Right forelimb (tissue), 1 donor: ENCODE data around the gene LZTS3.
A peak's percentile ranks its signal among the peaks of the same experiment; 100 is the strongest.
"Not testable (repeated sequence)": the region's sequence is repeated elsewhere in the genome, so short reads cannot be mapped to it uniquely, and the experiment has no call there.

Experiments used
- DNase-seq: peaks from one replicate; pipeline ENCODE4 v3.0.0-alpha.2; 2018

Gene LZTS3

GRCh38 chr20:3192226-3193015, 19.1 kb upstream of the LZTS3 start:
- no peak for DNase-seq

GRCh38 chr20:3190681-3191111, 17.3 kb upstream of the LZTS3 start:
- DNase-seq, result no peak

GRCh38 chr20:3189561-3190131, 16.3 kb upstream of the LZTS3 start:
- DNase-seq, result no peak

GRCh38 chr20:3188823-3189413, 15.6 kb upstream of the LZTS3 start:
- no peak for DNase-seq

DNA sequence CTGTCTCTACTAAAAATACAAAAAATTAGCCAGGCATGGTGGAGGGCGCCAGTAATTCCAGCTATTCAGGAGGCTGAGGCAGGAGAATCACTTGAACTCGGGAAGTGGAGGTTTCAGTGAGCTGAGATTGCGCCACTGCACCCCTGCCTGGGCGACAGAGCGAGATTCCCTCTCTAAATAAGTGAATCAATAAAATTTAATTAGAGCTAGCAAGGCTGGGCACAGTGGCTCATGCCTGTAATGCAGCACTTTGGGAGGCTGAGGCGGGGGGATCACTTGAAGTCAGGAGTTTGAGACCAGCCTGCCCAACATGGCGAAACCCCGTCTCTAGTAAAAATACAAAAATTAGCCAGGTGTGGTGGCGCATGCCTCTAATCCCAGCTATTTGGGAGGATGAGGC, 14.5 kb upstream of the LZTS3 start:
- DNase-seq, result not testable (repeated sequence)

DNA sequence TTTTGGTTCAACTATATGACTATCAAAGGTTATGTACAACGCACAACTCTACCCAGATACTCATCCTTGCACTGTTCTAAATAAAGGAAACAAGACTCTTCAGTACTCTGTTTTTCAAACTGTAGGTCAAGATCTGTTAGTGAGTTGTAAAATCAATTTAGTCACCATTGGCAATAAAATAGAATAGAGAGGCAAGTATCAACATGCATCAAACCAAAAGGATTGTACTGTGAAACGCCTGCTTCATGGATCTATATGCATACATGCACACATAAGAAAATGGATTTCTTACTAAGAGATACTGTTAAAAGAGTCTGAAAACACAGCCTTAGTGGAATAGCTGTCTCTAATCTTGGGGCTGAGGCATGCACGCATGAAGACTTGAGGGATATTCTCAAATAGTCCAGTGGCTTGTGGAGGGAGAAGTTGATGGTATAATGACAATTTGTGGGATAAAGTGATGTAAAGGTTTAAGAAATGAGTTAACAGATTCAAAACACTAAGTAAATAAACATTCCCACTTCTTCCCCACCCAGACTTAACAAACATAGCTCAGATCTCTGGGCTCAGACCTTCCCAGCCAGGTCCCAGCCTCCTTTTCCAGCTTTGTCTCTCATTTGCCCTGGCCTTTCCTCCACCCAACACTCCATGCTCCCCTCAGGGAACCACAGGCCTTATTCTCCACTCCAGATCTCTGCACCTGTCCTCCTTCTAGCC, 10.7 kb upstream of the LZTS3 start:
- no peak for DNase-seq

GRCh38 chr20:3182429-3182828, 9.1 kb upstream of the LZTS3 start:
- not testable (repeated sequence) for DNase-seq

- no peak for DNase-seq
Measured at GRCh38 chr20:3181270-3181669, 7.9 kb upstream of the LZTS3 start.

GRCh38 chr20:3180319-3180718, 7.0 kb upstream of the LZTS3 start:
- no peak for DNase-seq

DNA sequence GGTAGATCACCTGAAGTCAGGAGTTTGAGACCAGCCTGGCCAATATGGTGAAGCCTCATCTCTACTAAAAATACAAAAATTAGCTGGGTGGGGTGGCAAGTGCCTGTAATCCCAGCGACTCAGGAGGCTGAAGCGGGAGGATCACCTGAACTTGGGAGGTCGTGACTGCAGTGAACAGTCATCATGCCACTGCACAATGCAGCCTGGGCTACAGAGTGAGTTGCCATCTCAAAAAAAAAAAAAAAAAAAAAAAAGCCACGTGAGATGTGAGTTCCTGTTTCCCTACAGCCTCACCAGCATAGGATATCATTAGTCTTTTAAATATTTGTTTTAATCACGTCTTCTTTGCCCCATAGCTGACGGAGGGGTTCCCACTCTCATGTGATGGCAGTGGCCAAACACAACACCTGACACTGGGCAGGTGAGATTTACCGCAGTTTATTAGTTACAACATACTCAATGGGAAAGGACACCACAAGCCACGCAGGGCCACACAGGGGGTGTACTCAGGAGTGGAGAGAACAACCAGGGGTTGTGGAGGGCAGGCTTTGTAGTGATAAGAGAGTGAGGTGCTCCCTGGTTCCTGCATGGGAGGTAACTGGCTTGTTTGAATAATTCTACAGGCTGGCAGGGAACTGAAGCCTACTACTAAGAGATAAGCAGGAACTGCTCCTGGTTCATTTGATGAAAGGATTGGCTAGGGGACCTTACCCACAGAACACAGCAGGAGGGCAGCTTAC, 4.6 kb upstream of the LZTS3 start:
- DNase-seq, result no peak

- DNase-seq, result no peak
Measured at GRCh38 chr20:3175270-3175669, 1.9 kb upstream of the LZTS3 start.

GRCh38 chr20:3174442-3175261, 1.3 kb upstream of the LZTS3 start:
- DNase-seq, result no peak

DNA sequence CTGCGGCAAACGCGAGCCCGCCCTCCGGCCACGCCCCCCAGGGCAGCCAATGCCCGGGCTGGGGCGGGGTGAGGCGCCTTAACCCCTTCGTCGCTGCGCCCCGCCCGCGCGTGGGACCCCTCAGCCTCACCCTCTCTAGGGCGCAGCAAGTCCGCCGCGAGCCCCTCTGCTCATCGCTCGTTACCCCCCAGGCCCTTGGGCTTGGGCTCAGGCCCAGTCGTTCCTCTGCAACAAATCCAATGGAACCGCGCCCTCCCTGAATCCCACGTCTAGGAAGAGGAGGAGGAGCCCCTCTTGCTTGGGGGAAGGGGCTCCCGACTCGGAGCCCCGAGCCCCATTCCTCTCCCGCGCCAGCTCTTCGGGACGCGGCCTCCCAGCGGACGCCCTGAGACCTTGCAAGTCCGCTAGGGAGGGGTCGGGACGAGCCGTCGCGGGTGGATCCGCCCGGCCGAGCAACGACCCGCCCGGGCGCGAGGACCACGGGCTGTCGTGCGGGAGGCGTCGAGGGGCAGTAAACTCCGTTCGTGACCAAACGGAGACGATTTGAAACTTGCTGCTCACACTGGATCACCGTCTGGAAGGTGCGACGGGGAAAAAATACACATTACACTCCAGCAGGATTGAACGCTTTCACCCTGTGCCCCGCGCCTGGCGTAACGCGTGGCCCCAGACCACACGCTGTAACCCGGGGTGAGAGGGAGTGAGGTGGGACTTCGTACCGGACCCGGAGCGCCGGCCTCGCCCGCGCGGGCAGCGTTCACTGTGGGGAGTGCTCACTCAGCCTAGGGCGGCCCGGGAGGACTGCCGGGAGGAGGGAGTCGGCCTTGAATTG, 477 bp upstream of the LZTS3 start:
- peak; percentile 92 for DNase-seq

DNA sequence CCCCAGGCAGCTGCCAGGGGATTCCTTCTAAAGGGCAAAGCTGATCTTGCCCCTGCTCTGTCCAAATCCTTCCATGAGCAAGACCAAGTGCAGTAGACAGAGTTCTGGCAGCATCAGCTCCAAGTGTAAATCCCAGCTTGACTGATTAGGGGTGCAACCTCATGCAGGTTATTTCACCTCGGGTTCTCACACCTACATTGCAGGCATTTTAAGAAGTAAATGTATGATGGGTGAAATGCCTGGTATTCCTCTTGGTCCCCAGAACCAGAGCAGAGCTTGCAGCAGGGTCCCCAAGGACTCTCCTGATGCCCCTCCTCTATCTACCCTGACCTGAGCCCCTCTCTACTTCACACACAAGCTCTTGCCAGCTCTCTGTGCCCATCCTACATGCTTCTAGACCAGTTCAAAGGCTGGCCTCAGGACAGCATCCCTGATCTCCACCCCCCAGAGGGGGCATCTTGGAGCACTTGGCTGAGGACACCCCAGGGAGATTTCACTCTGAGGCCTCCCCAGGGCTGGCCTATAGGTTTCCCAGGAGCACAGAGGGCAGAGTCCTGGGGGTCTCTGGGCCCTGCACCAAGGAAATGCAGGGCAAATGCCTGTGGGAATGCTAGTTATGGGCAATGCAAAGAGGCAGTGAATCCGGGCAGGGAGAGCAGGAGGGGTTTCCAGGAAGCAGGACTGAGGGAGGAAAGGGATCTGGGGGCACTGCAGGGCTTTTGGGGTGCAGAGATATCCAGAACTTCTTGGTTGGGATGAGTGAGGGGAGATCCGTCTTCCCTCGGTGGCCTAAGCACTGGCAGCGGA, 1.0 kb downstream of the LZTS3 start:
- no peak for DNase-seq

DNA sequence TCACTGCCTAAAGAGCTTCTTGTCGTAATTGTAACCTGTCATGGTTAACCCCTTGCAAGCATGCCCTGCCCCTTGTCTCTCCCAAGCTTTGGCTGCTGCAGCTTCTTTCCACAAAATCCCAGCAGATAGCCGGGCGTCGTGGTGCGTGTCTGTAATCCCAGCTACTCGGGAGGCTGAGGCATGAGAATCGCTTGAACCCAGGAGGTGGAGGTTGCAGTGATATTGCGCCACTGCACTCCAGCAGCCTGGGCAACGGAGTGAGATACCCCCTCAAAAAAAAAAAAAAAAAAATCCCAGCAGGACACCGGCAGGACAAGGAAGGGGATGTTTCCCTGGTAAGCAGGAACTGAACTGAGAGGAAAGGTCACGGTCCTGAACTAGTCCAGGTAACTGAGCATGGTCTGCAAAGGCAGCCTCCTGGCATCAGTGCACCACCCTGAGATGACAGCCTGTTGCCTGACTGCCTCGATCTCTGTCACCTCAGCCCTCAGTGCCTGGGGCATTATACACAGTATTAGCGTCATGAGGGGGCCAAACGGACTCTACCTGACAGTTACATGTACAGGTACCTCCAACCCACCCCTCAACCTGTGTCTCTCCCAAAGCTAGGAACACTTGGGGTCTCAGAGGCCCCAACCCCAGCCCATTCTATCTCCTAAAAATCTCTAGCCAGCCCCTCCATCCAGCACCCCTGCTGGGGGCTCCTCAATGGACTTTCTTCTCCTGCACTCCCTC, 1.8 kb downstream of the LZTS3 start:
- no peak for DNase-seq

DNA sequence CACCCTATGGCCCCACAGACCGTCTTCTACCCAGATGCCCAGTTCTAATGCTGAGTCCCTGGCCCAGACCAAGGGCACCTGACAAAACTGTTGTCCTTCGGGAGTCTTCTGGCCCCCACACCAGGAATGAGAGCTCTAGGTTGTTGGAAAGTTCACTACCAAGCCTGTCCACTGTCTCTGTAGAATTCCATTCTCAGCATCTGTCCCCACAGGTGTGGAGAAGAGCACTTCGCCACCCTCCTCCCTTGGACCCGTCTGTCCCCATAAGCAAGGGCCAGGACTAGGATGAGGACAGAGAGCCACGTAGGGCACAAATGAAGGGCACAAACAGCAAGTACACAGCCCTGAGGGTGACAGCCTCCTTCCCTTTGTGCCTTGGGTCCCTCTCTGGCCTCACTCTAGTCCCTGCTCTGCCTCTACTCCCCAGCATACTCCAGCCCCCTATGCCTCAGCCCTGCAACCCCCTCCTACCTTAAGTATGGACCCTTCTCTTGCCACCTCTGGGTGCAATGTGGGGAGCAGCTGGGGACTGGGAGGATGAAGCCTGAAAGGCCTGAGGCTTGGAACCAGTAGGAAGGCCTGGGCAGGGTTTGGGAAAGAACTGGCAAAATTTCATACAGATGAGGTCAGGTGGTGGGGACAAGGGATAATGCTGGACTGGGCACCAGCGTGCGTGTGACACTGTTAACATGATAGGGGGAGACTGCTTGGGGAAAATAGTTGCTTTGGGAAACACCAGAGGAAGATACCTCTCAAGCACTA, 4.3 kb downstream of the LZTS3 start:
- no peak for DNase-seq

- no peak for DNase-seq
Measured at GRCh38 chr20:3168079-3168828, 5.1 kb downstream of the LZTS3 start.

DNA sequence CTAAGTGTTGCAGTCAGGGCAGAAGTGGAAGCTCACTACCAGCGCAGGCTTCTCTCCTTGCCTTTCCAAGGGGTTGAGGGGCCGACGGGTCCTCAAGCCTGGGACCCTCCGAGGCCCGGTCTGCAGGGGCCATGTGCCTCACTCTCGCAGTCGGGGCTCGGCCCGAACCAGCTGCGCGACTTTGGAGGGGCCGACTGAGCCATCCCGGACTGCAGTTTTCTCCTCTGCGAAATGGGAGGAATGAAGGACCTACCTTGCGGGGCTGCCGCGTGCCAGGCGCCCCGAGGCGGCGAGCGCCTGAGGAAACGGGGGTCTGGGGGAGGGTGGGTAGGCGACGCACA, 5.6 kb downstream of the LZTS3 start:
- DNase-seq, result no peak
